ENCODE results near the gene OR51A2. TPM values are rescaled to one million over a fixed set of nuclear protein-coding genes. Genes with fewer than 3 reads are reported as not detected.

OR51A2 gene
- total and polyA plus RNA-seq, 2 of the 8 experiments (the other 6 are each of a cell fraction or from before 2014, with no cell fraction given): not detected

DNA sequence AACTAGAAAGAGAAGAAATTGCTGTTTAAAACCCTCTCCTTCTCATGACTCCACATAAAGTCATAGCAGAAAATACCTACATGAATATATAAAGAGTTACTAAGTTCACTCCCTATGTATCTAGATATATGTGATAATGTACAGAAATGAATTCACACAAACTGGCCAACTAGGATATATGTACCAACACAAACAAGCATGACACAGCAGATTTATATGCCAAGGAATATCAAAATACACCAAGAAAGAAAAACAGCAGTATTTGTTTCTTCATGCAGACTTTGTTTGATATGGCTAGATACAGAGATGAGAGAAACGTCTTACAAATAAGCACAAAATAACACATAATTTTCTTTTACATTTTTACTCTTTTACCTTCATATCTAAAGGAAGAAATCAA lies 33.2 kb downstream of the OR51A2 start (continued):
- TF ChIP-seq PHF8 (conservative IDR thresholded peaks at IDR 0.05; ENCODE audit: low read depth, low read length) (no peak), SIRT6 (IDR thresholded peaks at IDR 0.05; ENCODE audit: low read length) (no peak)
